ENCODE measurements around the gene KIF26B.

KIF26B gene

DNA sequence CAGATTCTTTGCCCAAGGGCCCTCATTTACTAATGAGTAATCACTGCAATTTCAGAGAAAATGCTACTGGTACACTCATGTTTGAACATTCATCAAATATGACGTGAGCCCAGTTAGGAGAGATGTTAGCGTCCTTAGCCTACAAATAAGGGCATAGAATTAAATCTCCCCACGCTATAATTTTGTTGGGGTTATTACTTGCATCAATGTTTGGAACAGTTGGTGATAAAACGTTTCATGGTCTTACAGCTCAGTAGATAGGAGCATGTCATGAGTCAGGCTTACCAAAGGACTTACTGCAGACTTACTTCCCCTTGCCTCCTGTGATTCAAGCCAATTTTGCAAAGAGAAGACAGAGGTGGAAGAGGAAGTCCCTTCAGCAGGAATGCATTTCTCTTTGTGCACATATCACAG lies 304.0 kb downstream of the KIF26B start:
- no peak overlapping the region for H3K27ac ChIP-seq (ENCODE audit: low read depth, low read length)
- no peaks in the 10 kb centered on the region for H3K36me3 ChIP-seq (ENCODE audit: control insufficient read depth, insufficient read depth, low read length)
- H3K27me3 ChIP-seq (ENCODE audit: control insufficient read depth, insufficient read depth, low read length) = no peaks in the 10 kb centered on the region
- H3K4me1 ChIP-seq (ENCODE audit: control insufficient read depth, insufficient read depth, low read length) = no peaks in the 10 kb centered on the region
- no peak overlapping the region for H3K4me3 ChIP-seq (ENCODE audit: low read length)
- no peak overlapping the region for H3K9ac ChIP-seq (ENCODE audit: low read length)

DNA sequence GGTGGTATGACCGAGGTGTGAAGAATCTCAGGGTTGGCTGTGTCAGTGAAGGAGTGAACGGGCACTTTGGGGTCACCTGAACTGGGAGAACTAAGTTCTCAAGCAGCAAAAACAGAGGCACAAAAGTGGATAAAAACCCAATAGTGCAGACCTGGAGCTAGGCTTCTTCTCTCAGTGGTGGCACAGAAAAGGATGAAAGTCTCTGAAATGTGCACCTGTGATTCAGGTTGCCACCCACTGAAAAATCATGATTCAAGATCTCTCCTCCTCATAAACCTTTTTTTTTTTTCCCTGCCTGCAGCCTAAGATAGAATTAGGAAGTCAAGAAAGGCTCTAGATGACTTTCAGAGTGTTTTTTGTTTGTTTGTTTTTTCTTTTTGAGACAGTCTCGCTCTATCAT lies 304.8 kb downstream of the KIF26B start:
- Histone ChIP-seq H3K27ac (ENCODE audit: low read depth, low read length) (no peak overlapping the region), H3K36me3 (ENCODE audit: control insufficient read depth, insufficient read depth, low read length) (no peaks in the 10 kb centered on the region), H3K9ac (ENCODE audit: low read length) (no peak overlapping the region), H3K4me1 (ENCODE audit: control insufficient read depth, insufficient read depth, low read length) (no peaks in the 10 kb centered on the region), H3K4me3 (ENCODE audit: low read length) (no peak overlapping the region), H3K27me3 (ENCODE audit: control insufficient read depth, insufficient read depth, low read length) (no peaks in the 10 kb centered on the region)

DNA sequence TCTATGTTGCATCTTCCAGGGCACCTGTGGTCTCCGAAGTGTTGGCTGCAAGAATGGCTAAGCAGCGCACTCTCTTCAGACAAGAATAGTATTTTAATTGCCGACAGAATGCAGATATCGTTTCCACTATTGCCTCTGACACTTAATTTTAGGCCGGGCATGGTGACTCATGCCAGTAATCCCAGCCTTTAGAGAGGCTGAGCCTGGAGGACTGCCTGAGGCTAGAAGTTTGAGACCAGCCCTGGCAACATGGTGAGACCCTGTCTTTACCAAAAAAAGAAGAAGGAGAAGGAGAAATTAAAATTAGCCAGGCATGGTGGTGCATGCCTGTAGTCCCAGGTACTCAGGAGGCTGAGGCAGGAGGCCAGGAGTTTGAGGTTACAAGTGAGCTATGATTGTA lies 306.9 kb downstream of the KIF26B start:
- Histone ChIP-seq H3K9ac (ENCODE audit: low read length) (no peak overlapping the region), H3K4me3 (ENCODE audit: low read length) (no peak overlapping the region), H3K27ac (ENCODE audit: low read depth, low read length) (no peak overlapping the region), H3K27me3 (ENCODE audit: control insufficient read depth, insufficient read depth, low read length) (no peaks in the 10 kb centered on the region), H3K36me3 (ENCODE audit: control insufficient read depth, insufficient read depth, low read length) (no peaks in the 10 kb centered on the region), H3K4me1 (ENCODE audit: control insufficient read depth, insufficient read depth, low read length) (no peaks in the 10 kb centered on the region)

- no peak overlapping the region for H3K27ac ChIP-seq (ENCODE audit: low read depth, low read length)
- H3K4me3 ChIP-seq (ENCODE audit: low read length) = no peak overlapping the region
- H3K36me3 ChIP-seq (ENCODE audit: control insufficient read depth, insufficient read depth, low read length) = no peaks in the 10 kb centered on the region
- no peaks in the 10 kb centered on the region for H3K27me3 ChIP-seq (ENCODE audit: control insufficient read depth, insufficient read depth, low read length)
- H3K4me1 ChIP-seq (ENCODE audit: control insufficient read depth, insufficient read depth, low read length) = no peaks in the 10 kb centered on the region
- no peak overlapping the region for H3K9ac ChIP-seq (ENCODE audit: low read length)
Measured at GRCh38 chr1:245462161-245462560, 307.4 kb downstream of the KIF26B start.

GRCh38 chr1:245463392-245464165 lies 308.8 kb downstream of the KIF26B start:
- Histone ChIP-seq H3K4me3 (ENCODE audit: low read length) (no peak overlapping the region), H3K27ac (ENCODE audit: low read depth, low read length) (no peak overlapping the region), H3K9ac (ENCODE audit: low read length) (no peak overlapping the region), H3K27me3 (ENCODE audit: control insufficient read depth, insufficient read depth, low read length) (no peaks in the 10 kb centered on the region), H3K4me1 (ENCODE audit: control insufficient read depth, insufficient read depth, low read length) (no peaks in the 10 kb centered on the region), H3K36me3 (ENCODE audit: control insufficient read depth, insufficient read depth, low read length) (no peaks in the 10 kb centered on the region)

- H3K4me3 ChIP-seq (ENCODE audit: low read length) = no peak overlapping the region
Measured at GRCh38 chr1:245464290-245464689, 309.5 kb downstream of the KIF26B start.

GRCh38 chr1:245465666-245466065 lies 310.9 kb downstream of the KIF26B start:
- no peak overlapping the region for H3K27ac ChIP-seq (ENCODE audit: low read depth, low read length)

More at GRCh38 chr1:245464290-245464689, 309.5 kb downstream of the KIF26B start:
- Histone ChIP-seq H3K27ac (ENCODE audit: low read depth, low read length) (no peak overlapping the region), H3K36me3 (ENCODE audit: control insufficient read depth, insufficient read depth, low read length) (no peaks in the 10 kb centered on the region), H3K4me1 (ENCODE audit: control insufficient read depth, insufficient read depth, low read length) (no peaks in the 10 kb centered on the region), H3K27me3 (ENCODE audit: control insufficient read depth, insufficient read depth, low read length) (no peaks in the 10 kb centered on the region), H3K9ac (ENCODE audit: low read length) (no peak overlapping the region)

DNA sequence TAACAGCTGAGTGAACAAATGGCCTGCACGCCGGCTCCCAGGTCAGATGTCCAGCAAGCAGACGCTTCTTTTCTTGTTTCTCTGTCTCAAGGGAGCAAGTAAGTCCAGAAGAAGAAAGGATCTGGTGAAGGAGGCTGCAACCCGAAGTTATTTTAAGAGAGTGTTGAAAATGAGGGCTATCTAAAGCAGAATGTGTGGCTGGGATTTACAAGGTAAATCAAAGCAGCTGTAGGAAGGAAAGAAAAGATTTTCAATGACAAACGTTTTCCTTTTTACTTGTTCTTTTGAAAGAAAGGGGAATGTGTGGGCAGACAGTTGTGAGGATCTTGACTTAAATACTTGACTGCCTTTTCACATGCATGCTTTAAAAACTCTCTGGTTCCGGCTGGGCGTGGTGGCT lies 311.5 kb downstream of the KIF26B start:
- Histone ChIP-seq H3K4me3 (ENCODE audit: low read length) (no peak overlapping the region), H3K27me3 (ENCODE audit: control insufficient read depth, insufficient read depth, low read length) (no peaks in the 10 kb centered on the region), H3K27ac (ENCODE audit: low read depth, low read length) (no peak overlapping the region), H3K9ac (ENCODE audit: low read length) (no peak overlapping the region), H3K36me3 (ENCODE audit: control insufficient read depth, insufficient read depth, low read length) (no peaks in the 10 kb centered on the region), H3K4me1 (ENCODE audit: control insufficient read depth, insufficient read depth, low read length) (no peaks in the 10 kb centered on the region)

More at GRCh38 chr1:245465666-245466065, 310.9 kb downstream of the KIF26B start:
- no peaks in the 10 kb centered on the region for H3K27me3 ChIP-seq (ENCODE audit: control insufficient read depth, insufficient read depth, low read length)
- H3K9ac ChIP-seq (ENCODE audit: low read length) = no peak overlapping the region
- H3K4me3 ChIP-seq (ENCODE audit: low read length) = no peak overlapping the region
- no peaks in the 10 kb centered on the region for H3K36me3 ChIP-seq (ENCODE audit: control insufficient read depth, insufficient read depth, low read length)
- no peaks in the 10 kb centered on the region for H3K4me1 ChIP-seq (ENCODE audit: control insufficient read depth, insufficient read depth, low read length)

DNA sequence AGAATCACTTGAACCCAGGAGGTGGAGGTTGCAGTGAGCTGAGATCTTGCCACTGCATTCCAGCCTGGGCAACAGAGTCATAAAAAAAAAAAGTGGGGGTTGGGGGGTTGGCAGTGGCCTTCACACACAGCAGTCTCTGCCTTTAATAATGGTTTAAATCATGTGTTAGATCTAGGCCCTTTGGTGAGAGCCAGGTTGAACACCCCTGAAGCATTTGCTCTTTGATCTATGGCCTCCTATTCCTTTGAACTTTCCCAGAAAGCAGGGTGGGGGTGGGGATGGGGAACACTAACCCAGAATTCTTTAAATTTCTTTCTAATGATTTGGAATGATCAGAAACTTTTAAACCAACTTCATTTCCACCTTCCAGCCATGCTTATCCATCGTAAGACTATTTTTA lies 313.0 kb downstream of the KIF26B start:
- H3K9ac ChIP-seq (ENCODE audit: low read length) = no peak overlapping the region
- H3K27me3 ChIP-seq (ENCODE audit: control insufficient read depth, insufficient read depth, low read length) = no peaks in the 10 kb centered on the region
- no peak overlapping the region for H3K4me3 ChIP-seq (ENCODE audit: low read length)
- no peaks in the 10 kb centered on the region for H3K4me1 ChIP-seq (ENCODE audit: control insufficient read depth, insufficient read depth, low read length)
- H3K27ac ChIP-seq (ENCODE audit: low read depth, low read length) = no peak overlapping the region
- no peaks in the 10 kb centered on the region for H3K36me3 ChIP-seq (ENCODE audit: control insufficient read depth, insufficient read depth, low read length)

DNA sequence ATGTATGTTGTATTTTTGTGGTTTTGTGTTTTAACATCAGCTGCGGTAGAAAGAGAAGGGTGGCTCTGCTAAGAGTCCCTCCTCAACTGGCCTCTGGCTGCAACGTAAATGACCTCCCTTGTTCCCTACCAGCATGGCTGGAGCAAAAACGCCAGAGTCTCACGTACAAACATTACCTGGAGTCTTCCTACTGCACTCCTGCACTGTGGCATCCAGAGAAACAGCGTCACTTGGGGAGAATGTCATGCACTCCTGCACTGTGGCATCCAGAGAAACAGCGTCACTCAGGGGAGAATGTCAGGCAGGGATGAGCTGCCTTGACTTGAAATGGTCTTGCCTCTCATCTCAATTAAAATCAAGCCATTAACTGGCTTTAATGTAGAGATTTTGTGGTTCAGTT lies 314.2 kb downstream of the KIF26B start:
- no peaks in the 10 kb centered on the region for H3K4me1 ChIP-seq (ENCODE audit: control insufficient read depth, insufficient read depth, low read length)
- no peak overlapping the region for H3K9ac ChIP-seq (ENCODE audit: low read length)
- H3K27ac ChIP-seq (ENCODE audit: low read depth, low read length) = no peak overlapping the region
- no peaks in the 10 kb centered on the region for H3K27me3 ChIP-seq (ENCODE audit: control insufficient read depth, insufficient read depth, low read length)
- no peak overlapping the region for H3K4me3 ChIP-seq (ENCODE audit: low read length)
- H3K36me3 ChIP-seq (ENCODE audit: control insufficient read depth, insufficient read depth, low read length) = no peaks in the 10 kb centered on the region

DNA sequence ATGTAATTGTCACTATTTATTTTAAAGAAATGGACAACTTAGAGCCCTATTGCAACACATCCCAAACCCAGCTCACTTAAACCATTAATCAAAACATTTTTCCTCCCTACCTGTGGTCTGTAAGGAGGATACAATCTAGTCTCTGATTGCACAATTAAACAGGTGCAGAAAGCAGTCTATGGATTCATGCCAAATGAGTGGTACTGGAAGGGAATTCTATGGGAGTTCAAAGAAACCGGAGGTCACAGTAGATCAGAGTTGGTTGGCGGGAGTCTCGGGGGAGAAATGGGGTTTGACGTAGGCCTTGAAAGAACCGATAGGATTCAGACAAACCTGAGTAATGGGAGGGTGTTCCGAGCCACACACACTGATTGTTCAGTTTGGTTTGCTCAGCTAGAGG lies 314.9 kb downstream of the KIF26B start:
- Histone ChIP-seq H3K4me1 (ENCODE audit: control insufficient read depth, insufficient read depth, low read length) (no peaks in the 10 kb centered on the region), H3K4me3 (ENCODE audit: low read length) (no peak overlapping the region)

DNA sequence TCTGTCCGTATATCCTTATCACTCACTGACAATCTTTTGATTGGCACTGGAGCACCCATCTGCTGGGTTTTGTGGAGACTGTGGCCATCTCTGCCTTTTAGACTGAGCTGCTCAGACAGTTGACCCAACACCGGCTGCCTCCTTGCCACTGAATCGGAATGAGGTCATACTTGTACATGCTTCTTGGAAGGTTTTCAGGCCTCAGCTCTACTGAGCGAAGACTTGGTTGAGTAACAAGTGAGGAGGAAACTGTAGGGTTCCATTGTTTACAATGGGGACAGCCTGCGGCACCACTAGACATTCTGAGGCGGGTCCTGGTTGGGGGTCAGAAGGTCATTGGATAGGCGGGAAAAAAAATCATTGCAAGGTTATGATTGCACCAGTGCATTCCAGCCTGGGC lies 320.3 kb downstream of the KIF26B start:
- H3K4me1 ChIP-seq (ENCODE audit: control insufficient read depth, insufficient read depth, low read length) = no peaks in the 10 kb centered on the region
- no peaks in the 10 kb centered on the region for H3K27me3 ChIP-seq (ENCODE audit: control insufficient read depth, insufficient read depth, low read length)
- H3K9ac ChIP-seq (ENCODE audit: low read length) = no peak overlapping the region
- no peak overlapping the region for H3K27ac ChIP-seq (ENCODE audit: low read depth, low read length)
- no peak overlapping the region for H3K4me3 ChIP-seq (ENCODE audit: low read length)
- H3K36me3 ChIP-seq (ENCODE audit: control insufficient read depth, insufficient read depth, low read length) = no peaks in the 10 kb centered on the region

More for the DNA sequence above, 314.9 kb downstream of the KIF26B start:
- Histone ChIP-seq H3K36me3 (ENCODE audit: control insufficient read depth, insufficient read depth, low read length) (no peaks in the 10 kb centered on the region), H3K9ac (ENCODE audit: low read length) (no peak overlapping the region), H3K27me3 (ENCODE audit: control insufficient read depth, insufficient read depth, low read length) (no peaks in the 10 kb centered on the region), H3K27ac (ENCODE audit: low read depth, low read length) (no peak overlapping the region)

GRCh38 chr1:245475961-245476516 lies 321.3 kb downstream of the KIF26B start:
- no peak overlapping the region for H3K27ac ChIP-seq (ENCODE audit: low read depth, low read length)
- H3K36me3 ChIP-seq (ENCODE audit: control insufficient read depth, insufficient read depth, low read length) = no peaks in the 10 kb centered on the region
- H3K4me3 ChIP-seq (ENCODE audit: low read length) = no peak overlapping the region
- no peaks in the 10 kb centered on the region for H3K4me1 ChIP-seq (ENCODE audit: control insufficient read depth, insufficient read depth, low read length)
- H3K27me3 ChIP-seq (ENCODE audit: control insufficient read depth, insufficient read depth, low read length) = no peaks in the 10 kb centered on the region
- H3K9ac ChIP-seq (ENCODE audit: low read length) = no peak overlapping the region
